ENCODE measurements around the gene CCDC157.
"Not testable (repeated sequence)": the region's sequence is repeated elsewhere in the genome, so short reads cannot be mapped to it uniquely, and the experiment has no call there.

The CCDC157 gene

GRCh38 chr22:30393885-30394284 lies 37.1 kb downstream of the CCDC157 start:
- no peak for TF ChIP-seq CTCF (IDR thresholded peaks at IDR 0.05; ENCODE audit: low read length, missing control alignments)
- H3K4me3 ChIP-seq (replicated peaks; ENCODE audit: low read depth, low read length), result no peak overlapping the region
- DNase-seq (ENCODE audit: low read depth), result no peak

- H3K4me3 ChIP-seq (replicated peaks; ENCODE audit: low read depth, low read length), result peak within 1 kb of the TSS; percentile 80
- TF ChIP-seq CTCF (IDR thresholded peaks at IDR 0.05; ENCODE audit: low read length, missing control alignments), result no peak
- DNase-seq (ENCODE audit: low read depth), result peak; percentile 47
Observed at GRCh38 chr22:30396871-30397655, 40.3 kb downstream of the CCDC157 start, which contains the start of gene SEC14L2. Gene SEC14L2 (plus strand): TSS chr22:30397018. CDS start chr22:30397117, 99 bp downstream.

- no peak for TF ChIP-seq CTCF (IDR thresholded peaks at IDR 0.05; ENCODE audit: low read length, missing control alignments)
- peak overlapping the region; percentile 80 for H3K4me3 ChIP-seq (replicated peaks; ENCODE audit: low read depth, low read length)
- no peak for DNase-seq (ENCODE audit: low read depth)
Observed at GRCh38 chr22:30397656-30398635, 41.1 kb downstream of the CCDC157 start.

- peak overlapping the region; percentile 80 for H3K4me3 ChIP-seq (replicated peaks; ENCODE audit: low read depth, low read length)
- TF ChIP-seq CTCF (IDR thresholded peaks at IDR 0.05; ENCODE audit: low read length, missing control alignments), result no peak
- DNase-seq (ENCODE audit: low read depth), result no peak
Observed at GRCh38 chr22:30398685-30399680, 42.2 kb downstream of the CCDC157 start.

GRCh38 chr22:30399718-30400117 lies 42.9 kb downstream of the CCDC157 start:
- TF ChIP-seq CTCF (IDR thresholded peaks at IDR 0.05; ENCODE audit: low read length, missing control alignments), result no peak
- DNase-seq (ENCODE audit: low read depth), result no peak
- no peak overlapping the region for H3K4me3 ChIP-seq (replicated peaks; ENCODE audit: low read depth, low read length)

- DNase-seq (ENCODE audit: low read depth), result no peak
- H3K4me3 ChIP-seq (replicated peaks; ENCODE audit: low read depth, low read length), result no peak overlapping the region
- no peak for TF ChIP-seq CTCF (IDR thresholded peaks at IDR 0.05; ENCODE audit: low read length, missing control alignments)
Observed at GRCh38 chr22:30400159-30400558, 43.4 kb downstream of the CCDC157 start.

GRCh38 chr22:30401024-30401423 lies 44.2 kb downstream of the CCDC157 start:
- DNase-seq (ENCODE audit: low read depth), result not testable (repeated sequence)

More at GRCh38 chr22:30401024-30401423, 44.2 kb downstream of the CCDC157 start:
- H3K4me3 ChIP-seq (replicated peaks; ENCODE audit: low read depth, low read length), result not testable (repeated sequence)

Measured in fibroblast of pulmonary artery (primary cell).